ENCODE results near the gene ZNF266.

ZNF266 gene

GRCh38 chr19:9435279-9436268, at the start of gene ZNF266:
ZNF266 (minus strand) TSS chr19:9435573; CDS start chr19:9420089, 15,484 bp downstream.
- peak; percentile 95 for DNase-seq (ENCODE audit: low spot score)

GRCh38 chr19:9485140-9485539, 49.8 kb upstream of the ZNF266 start:
- DNase-seq (ENCODE audit: low spot score) = no peak

GRCh38 chr19:9474975-9475374, 39.6 kb upstream of the ZNF266 start:
- DNase-seq (ENCODE audit: low spot score) = no peak

- DNase-seq (ENCODE audit: low spot score) = no peak
Observed at GRCh38 chr19:9467161-9467560, 31.8 kb upstream of the ZNF266 start.

- no peak for DNase-seq (ENCODE audit: low spot score)
Observed at GRCh38 chr19:9461938-9462337, 26.6 kb upstream of the ZNF266 start.

- DNase-seq (ENCODE audit: low spot score) = no peak
Observed at GRCh38 chr19:9456018-9456689, 20.8 kb upstream of the ZNF266 start.

- DNase-seq (ENCODE audit: low spot score) = no peak
Observed at GRCh38 chr19:9453953-9454352, 18.6 kb upstream of the ZNF266 start.

GRCh38 chr19:9445037-9445436, 9.7 kb upstream of the ZNF266 start:
- no peak for DNase-seq (ENCODE audit: low spot score)

- peak; percentile 35 for DNase-seq (ENCODE audit: low spot score)
Observed at GRCh38 chr19:9436358-9436757, 985 bp upstream of the ZNF266 start.

- peak; percentile 74 for DNase-seq (ENCODE audit: low spot score)
Observed at GRCh38 chr19:9431475-9431874, 3.9 kb downstream of the ZNF266 start.

GRCh38 chr19:9430444-9430843, 4.9 kb downstream of the ZNF266 start:
- no peak for DNase-seq (ENCODE audit: low spot score)

- DNase-seq (ENCODE audit: low spot score) = no peak
Observed at GRCh38 chr19:9427941-9428340, 7.4 kb downstream of the ZNF266 start.

- DNase-seq (ENCODE audit: low spot score) = no peak
Observed at GRCh38 chr19:9413240-9413954, 22.0 kb downstream of the ZNF266 start.

- peak; percentile 78 for DNase-seq (ENCODE audit: low spot score)
Observed at GRCh38 chr19:9407827-9408226, 27.5 kb downstream of the ZNF266 start.

- no peak for DNase-seq (ENCODE audit: low spot score)
Observed at GRCh38 chr19:9406798-9407352, 28.5 kb downstream of the ZNF266 start.

- DNase-seq (ENCODE audit: low spot score) = no peak
Observed at GRCh38 chr19:9381361-9381785, 54.0 kb downstream of the ZNF266 start.

GRCh38 chr19:9370738-9371619, 64.4 kb downstream of the ZNF266 start:
- DNase-seq (ENCODE audit: low spot score) = peak; percentile 60

GRCh38 chr19:9362905-9363304, 72.5 kb downstream of the ZNF266 start, which contains the start of gene ZNF177:
ZNF177 (plus strand) TSS chr19:9363013; CDS start chr19:9378312, 15,299 bp downstream.
- DNase-seq (ENCODE audit: low spot score) = no peak
